ENCODE results near the gene DHRS12. TPM values are rescaled to one million over a fixed set of nuclear protein-coding genes. Genes with fewer than 3 reads are reported as not detected.
A peak's percentile ranks its signal among the peaks of the same experiment; 100 is the strongest.

Gene DHRS12
- total RNA-seq, 1 donor = 3.3 TPM

DNA sequence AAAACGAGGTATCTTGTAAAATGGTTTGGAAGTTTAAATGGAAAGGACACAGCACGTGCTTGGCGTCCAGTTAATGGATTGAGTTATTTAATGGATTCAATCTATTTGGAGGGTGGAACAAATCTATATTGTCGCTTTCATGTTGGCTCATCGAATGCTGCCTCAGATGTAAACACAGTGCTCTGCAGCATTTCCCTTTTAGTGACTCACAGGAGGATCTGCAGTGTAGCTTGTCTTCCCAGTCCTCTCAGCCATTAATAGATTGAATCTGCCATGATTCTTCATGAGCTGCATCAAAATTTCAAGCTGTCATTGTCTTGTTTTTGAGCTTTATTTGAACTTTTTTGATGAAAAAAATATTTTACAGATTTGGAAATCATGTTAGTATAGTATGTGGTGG lies 44.7 kb downstream of the DHRS12 start:
- H3K4me2 ChIP-seq (ENCODE audit: insufficient read depth, low read length) = no peak overlapping the region
- H3K4me1 ChIP-seq (ENCODE audit: insufficient read depth, low read length) = peaks cover 4% of the 10 kb centered on the region
- H3K27me3 ChIP-seq (ENCODE audit: insufficient read depth, low read length) = no peaks in the 10 kb centered on the region
- no peaks in the 10 kb centered on the region for H3K79me2 ChIP-seq (ENCODE audit: insufficient read depth, low read length)
- H4K20me1 ChIP-seq (ENCODE audit: insufficient read depth, low read length) = no peaks in the 10 kb centered on the region
- TF ChIP-seq CTCF (IDR thresholded peaks at IDR 0.05; ENCODE audit: extremely low read depth, low read depth, low read length) = no peak
- no peak overlapping the region for H3K27ac ChIP-seq (ENCODE audit: low read depth, low read length)
- H3K36me3 ChIP-seq (ENCODE audit: insufficient read depth, low read length) = peaks cover 65% of the 10 kb centered on the region
- H3K9me3 ChIP-seq (ENCODE audit: low read depth, low read length) = no peaks in the 10 kb centered on the region
- DNase-seq (ENCODE audit: insufficient read length, low spot score, missing footprints) = peak; percentile 76
- H3K4me3 ChIP-seq (ENCODE audit: insufficient read depth, low read length) = no peak overlapping the region
- H2AFZ ChIP-seq (ENCODE audit: low read length) = no peak overlapping the region

- Histone ChIP-seq H3K27me3 (ENCODE audit: insufficient read depth, low read length) (no peaks in the 10 kb centered on the region), H3K27ac (ENCODE audit: low read depth, low read length) (no peak overlapping the region), H3K4me3 (ENCODE audit: insufficient read depth, low read length) (no peak overlapping the region), H3K9me3 (ENCODE audit: low read depth, low read length) (no peaks in the 10 kb centered on the region), H3K4me1 (ENCODE audit: insufficient read depth, low read length) (no peaks in the 10 kb centered on the region), H4K20me1 (ENCODE audit: insufficient read depth, low read length) (no peaks in the 10 kb centered on the region), H3K79me2 (ENCODE audit: insufficient read depth, low read length) (no peaks in the 10 kb centered on the region), H3K4me2 (ENCODE audit: insufficient read depth, low read length) (no peak overlapping the region), H2AFZ (ENCODE audit: low read length) (no peak overlapping the region), H3K36me3 (ENCODE audit: insufficient read depth, low read length) (peaks cover 65% of the 10 kb centered on the region)
- peak; percentile 44 for DNase-seq (ENCODE audit: insufficient read length, low spot score, missing footprints)
- no peak for TF ChIP-seq CTCF (IDR thresholded peaks at IDR 0.05; ENCODE audit: extremely low read depth, low read depth, low read length)
These were observed 45.3 kb downstream of the DHRS12 start for GRCh38 chr13:51758691-51759090.

DNA sequence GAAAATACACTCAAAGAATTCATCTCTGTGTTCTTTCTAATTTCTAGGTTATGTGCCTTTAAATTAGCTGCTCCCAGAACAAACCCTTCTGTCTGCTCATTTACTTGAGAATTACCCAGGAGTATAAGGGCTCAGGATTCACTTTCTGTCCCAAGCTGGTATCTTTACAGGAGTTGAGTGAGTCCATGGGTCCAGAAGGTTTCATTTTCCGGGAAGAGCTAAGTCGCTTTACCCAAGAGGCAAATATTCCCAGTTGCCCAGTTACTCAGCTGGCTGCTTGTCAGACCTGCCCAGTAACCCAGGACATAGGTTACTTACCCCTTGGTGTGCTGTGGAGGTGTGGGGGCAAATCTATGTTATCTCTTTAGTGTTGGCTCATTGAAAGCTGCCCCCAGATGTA lies 47.3 kb downstream of the DHRS12 start:
- Histone ChIP-seq H3K79me2 (ENCODE audit: insufficient read depth, low read length) (no peaks in the 10 kb centered on the region), H3K27ac (ENCODE audit: low read depth, low read length) (no peak overlapping the region), H3K9me3 (ENCODE audit: low read depth, low read length) (no peaks in the 10 kb centered on the region), H3K4me3 (ENCODE audit: insufficient read depth, low read length) (no peak overlapping the region), H3K4me2 (ENCODE audit: insufficient read depth, low read length) (no peak overlapping the region), H3K36me3 (ENCODE audit: insufficient read depth, low read length) (peaks cover 70% of the 10 kb centered on the region), H3K4me1 (ENCODE audit: insufficient read depth, low read length) (no peaks in the 10 kb centered on the region), H3K27me3 (ENCODE audit: insufficient read depth, low read length) (no peaks in the 10 kb centered on the region), H4K20me1 (ENCODE audit: insufficient read depth, low read length) (no peaks in the 10 kb centered on the region), H2AFZ (ENCODE audit: low read length) (no peak overlapping the region)
- DNase-seq (ENCODE audit: insufficient read length, low spot score, missing footprints) = no peak
- TF ChIP-seq CTCF (IDR thresholded peaks at IDR 0.05; ENCODE audit: extremely low read depth, low read depth, low read length) = no peak

DNA sequence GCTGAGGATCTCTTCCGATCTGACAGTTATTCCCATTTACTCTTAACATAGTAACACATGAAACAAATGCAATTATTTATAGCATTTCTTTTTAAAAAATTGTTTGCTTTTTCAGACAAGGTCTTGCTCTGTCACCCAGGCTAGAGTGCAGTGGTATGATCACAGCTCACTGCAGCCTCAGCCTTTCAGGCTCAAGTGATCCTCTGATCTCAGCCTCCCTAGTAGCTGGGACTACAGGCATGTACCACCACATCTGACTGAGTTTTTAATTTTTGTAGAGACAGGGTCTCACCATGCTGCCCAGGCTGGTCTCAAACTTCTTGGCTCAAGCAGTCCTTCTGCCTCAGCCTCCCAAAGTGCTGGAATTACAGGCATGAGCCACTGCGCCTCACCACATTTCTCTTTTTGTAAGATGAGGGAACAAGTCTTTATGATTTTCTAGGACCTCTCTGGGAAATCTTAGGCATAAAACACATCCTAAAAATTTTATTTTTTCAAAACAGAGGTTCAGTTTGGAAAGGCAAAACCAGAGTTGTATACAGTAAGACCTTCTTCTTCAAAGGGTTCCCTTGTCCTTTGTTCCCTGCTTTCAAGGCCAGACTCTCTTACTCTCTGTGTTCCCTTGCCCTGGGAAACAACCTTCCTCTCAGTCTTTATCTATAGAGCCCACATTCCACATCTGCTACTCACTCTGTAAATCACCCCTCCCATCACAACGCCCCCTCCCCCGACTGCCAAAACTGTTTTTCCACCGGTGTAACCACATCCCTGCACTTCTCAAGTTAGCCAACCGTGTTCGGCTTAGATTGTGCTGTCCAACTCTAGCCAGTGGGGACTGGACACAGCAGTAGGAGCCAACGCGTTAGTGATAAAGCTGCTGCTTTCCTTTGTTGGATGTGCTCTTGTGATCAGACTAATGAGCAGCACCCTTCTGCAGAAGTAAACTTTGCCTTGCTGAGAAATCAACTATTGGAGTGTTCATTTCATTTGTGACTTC lies 56.2 kb downstream of the DHRS12 start:
- Histone ChIP-seq H3K27me3 (ENCODE audit: insufficient read depth, low read length) (no peaks in the 10 kb centered on the region), H4K20me1 (ENCODE audit: insufficient read depth, low read length) (no peaks in the 10 kb centered on the region), H2AFZ (ENCODE audit: low read length) (no peak overlapping the region), H3K79me2 (ENCODE audit: insufficient read depth, low read length) (peaks cover 17% of the 10 kb centered on the region), H3K4me1 (ENCODE audit: insufficient read depth, low read length) (no peaks in the 10 kb centered on the region), H3K36me3 (ENCODE audit: insufficient read depth, low read length) (peaks cover 40% of the 10 kb centered on the region), H3K4me3 (ENCODE audit: insufficient read depth, low read length) (no peak overlapping the region), H3K4me2 (ENCODE audit: insufficient read depth, low read length) (no peak overlapping the region), H3K27ac (ENCODE audit: low read depth, low read length) (no peak overlapping the region), H3K9me3 (ENCODE audit: low read depth, low read length) (peaks cover 7% of the 10 kb centered on the region)
- no peak for DNase-seq (ENCODE audit: insufficient read length, low spot score, missing footprints)
- TF ChIP-seq CTCF (IDR thresholded peaks at IDR 0.05; ENCODE audit: extremely low read depth, low read depth, low read length) = no peak

All from osteoblast (primary cell).